Right lobe of liver (tissue), 4 donors: ENCODE data around the gene BASP1.

Experiments
- CTCF ChIP-seq, 4 donors: fragments of 200-600 bp in 3 of 4; fragments of 450-650 bp in 1 of 4; IDR thresholded peaks; one replicate each; pipeline versions ENCODE4 v1.5.1 to v1.8.0; 2016 to 2022; ENCODE audit warnings: antibody characterized with exemption in 4 of 4, mild to moderate bottlenecking in 2 of 4
- POLR2A ChIP-seq: fragments of 450-650 bp; IDR thresholded peaks from one replicate; pipeline ENCODE4 v1.6.1; 2017; ENCODE audit warnings: antibody characterized with exemption, mild to moderate bottlenecking
- donor health status: DM: no; HTN: no; CAD: no.
- donor health status: DM: no; HTN: no; CAD: no.
- donor health status: DM: no; HTN: yes; CAD: no.

GRCh38 chr5:17252543-17252942 lies 35.1 kb downstream of the BASP1 start:
- TF ChIP-seq CTCF (IDR thresholded peaks at IDR 0.05), result no peak
- no peak for TF ChIP-seq POLR2A
